SU-DHL-6 (cell line): ENCODE results near the gene WDR48.

Source experiments
- H2AFZ ChIP-seq: fragments of 200-600 bp; sonication (generic); 2 replicates; pipeline ENCODE4 v1.6.1; 2014; ENCODE audit warnings: low read depth, mild to moderate bottlenecking, moderate library complexity, mixed read lengths, antibody characterized with exemption, low read length; ENCODE audit not compliant: severe bottlenecking
- H3F3A ChIP-seq: fragments of 200-600 bp; shearing (Covaris generic); 2 replicates; pipeline ENCODE4 v1.6.0; 2016; ENCODE audit warnings: antibody characterized with exemption, mild to moderate bottlenecking; ENCODE audit not compliant: insufficient read depth
- H3K27ac ChIP-seq: fragments of 200-600 bp; sonication (generic); 2 replicates; pipeline ENCODE4 v1.5.1; 2016; ENCODE audit warnings: low read depth, mild to moderate bottlenecking, low read length, moderate library complexity, mixed read lengths
- H3K27me3 ChIP-seq: fragments of 200-600 bp; sonication (generic), shearing (Covaris generic); 2 replicates; pipeline ENCODE4 v1.6.0; 2014; ENCODE audit warnings: mild to moderate bottlenecking, low read length
- H3K36me3 ChIP-seq: fragments of 200-600 bp; sonication (generic); 2 replicates; pipeline ENCODE4 v1.6.1; 2014; ENCODE audit warnings: mild to moderate bottlenecking, low read length, mixed read lengths
- H3K4me2 ChIP-seq: fragments of 300-600, 200-600 bp; shearing (Covaris generic), sonication (generic); 2 replicates; pipeline ENCODE4 v1.6.0; 2014; ENCODE audit warnings: low read length, low read depth, mild to moderate bottlenecking; ENCODE audit not compliant: poor library complexity, severe bottlenecking
- H3K4me3 ChIP-seq: fragments of 200-600 bp; sonication (generic); 2 replicates; pipeline ENCODE4 v1.5.1; 2014; ENCODE audit warnings: antibody characterized with exemption, low read length, mild to moderate bottlenecking, mixed read lengths; ENCODE audit not compliant: insufficient read depth, poor library complexity, severe bottlenecking
- H3K79me2 ChIP-seq: fragments of 200-600 bp; sonication (generic); 2 replicates; pipeline ENCODE4 v1.6.1; 2014; ENCODE audit warnings: mild to moderate bottlenecking, low read length, moderate library complexity; ENCODE audit not compliant: insufficient read depth
- H3K9ac ChIP-seq: fragments of 200-600 bp; sonication (generic); 2 replicates; pipeline ENCODE4 v1.7.0; 2014; ENCODE audit warnings: mild to moderate bottlenecking, low read length
- H3K9me2 ChIP-seq: fragments of 200-600 bp; sonication (generic); replicated peaks from 2 replicates; pipeline ENCODE4 v1.6.1; 2014; ENCODE audit warnings: low read length; ENCODE audit not compliant: insufficient read depth
- H3K9me3 ChIP-seq: fragments of 200-600 bp; sonication (generic); 2 replicates; pipeline ENCODE4 v1.6.1; 2014; ENCODE audit warnings: low read length, mixed read lengths; ENCODE audit not compliant: insufficient read depth
- H4K20me1 ChIP-seq: fragments of 200-600 bp; sonication (generic); 2 replicates; pipeline ENCODE4 v1.6.1; 2014; ENCODE audit warnings: low read depth, mild to moderate bottlenecking, antibody characterized with exemption, low read length, moderate library complexity, mixed read lengths
- EZH2phosphoT487 ChIP-seq: fragments of 200-600 bp; sonication (generic), shearing (Covaris generic); conservative IDR thresholded peaks from 2 replicates; pipeline ENCODE4 v1.6.1; 2018; ENCODE audit warnings: mild to moderate bottlenecking, antibody characterized with exemption, low read length, moderate library complexity, mixed read lengths
- TF ChIP-seq, protein P1 (sequence below): fragments of 200-600 bp; sonication (generic); IDR thresholded peaks from one replicate; pipeline ENCODE4 v1.5.1; 2017; ENCODE audit warnings: antibody characterized with exemption, mild to moderate bottlenecking, low read length, moderate library complexity; ENCODE audit not compliant: insufficient read depth, poor library complexity, severe bottlenecking

The WDR48 gene

DNA sequence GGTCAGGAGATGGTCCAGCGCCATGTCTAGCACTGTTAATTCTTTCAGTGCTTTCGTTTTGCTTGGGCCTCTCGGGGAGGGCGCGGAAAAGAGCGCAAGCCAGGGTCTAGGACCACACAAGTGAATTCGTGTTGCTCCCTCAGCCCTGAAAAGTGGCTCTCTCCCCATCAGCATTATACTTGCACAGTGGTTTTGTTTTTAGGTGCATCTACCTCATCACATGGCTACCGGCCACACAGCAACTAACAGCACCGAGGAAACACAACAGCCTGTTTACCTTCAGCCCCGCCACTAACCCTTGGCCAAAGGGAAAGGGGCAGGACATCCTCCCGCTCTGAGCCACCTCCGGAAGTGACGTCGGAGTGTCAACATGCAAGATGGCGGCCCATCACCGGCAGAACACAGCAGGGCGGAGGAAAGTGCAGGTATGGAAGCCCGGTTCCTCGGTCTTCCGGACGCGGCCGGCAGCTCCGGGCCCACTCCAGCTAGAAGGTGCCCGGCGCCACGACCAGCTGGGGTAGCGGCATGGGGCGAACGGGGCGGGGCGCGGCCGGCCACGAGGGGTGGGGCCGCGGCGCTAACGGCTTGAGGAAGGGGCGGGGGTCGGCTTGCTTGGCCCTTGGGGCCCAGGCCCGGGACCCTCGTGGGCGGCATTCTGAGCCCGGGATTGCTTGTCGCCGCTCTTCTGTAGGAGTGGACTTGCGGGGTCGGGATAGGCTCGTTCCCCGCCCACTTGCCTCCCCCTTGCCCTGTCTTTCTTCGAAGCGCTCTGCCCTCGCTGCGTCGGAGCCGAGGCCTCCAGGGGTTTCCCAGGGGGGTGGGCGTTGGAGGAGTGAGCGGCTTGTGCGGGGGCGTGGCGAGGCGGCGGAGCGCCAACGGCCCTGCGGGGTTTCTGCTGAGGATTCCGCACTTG, at the start of gene WDR48, which contains the start of gene SCN11A:
Gene WDR48 (plus strand): TSS at position 368 of the 913 bp plus-strand sequence. CDS start 10 bp downstream, at position 378.
Gene SCN11A (minus strand): TSS at position 296 of the 913 bp plus-strand sequence. CDS start 101,582 bp downstream, outside the sequence.
- H3K4me2 ChIP-seq: peak within 1 kb of the TSS; percentile 67
- H3K9me3 ChIP-seq: no peaks in the 10 kb centered on the region
- 0 out of 2 replicates have a peak, but pooled peaks cover under 1% of the 10 kb centered on the region for H3K79me2 ChIP-seq
- H4K20me1 ChIP-seq: no peaks in the 10 kb centered on the region
- H3F3A ChIP-seq: no peaks in the 10 kb centered on the region
- H3K9me2 ChIP-seq: no peaks in the 10 kb centered on the region
- TF ChIP-seq, protein P1, sequence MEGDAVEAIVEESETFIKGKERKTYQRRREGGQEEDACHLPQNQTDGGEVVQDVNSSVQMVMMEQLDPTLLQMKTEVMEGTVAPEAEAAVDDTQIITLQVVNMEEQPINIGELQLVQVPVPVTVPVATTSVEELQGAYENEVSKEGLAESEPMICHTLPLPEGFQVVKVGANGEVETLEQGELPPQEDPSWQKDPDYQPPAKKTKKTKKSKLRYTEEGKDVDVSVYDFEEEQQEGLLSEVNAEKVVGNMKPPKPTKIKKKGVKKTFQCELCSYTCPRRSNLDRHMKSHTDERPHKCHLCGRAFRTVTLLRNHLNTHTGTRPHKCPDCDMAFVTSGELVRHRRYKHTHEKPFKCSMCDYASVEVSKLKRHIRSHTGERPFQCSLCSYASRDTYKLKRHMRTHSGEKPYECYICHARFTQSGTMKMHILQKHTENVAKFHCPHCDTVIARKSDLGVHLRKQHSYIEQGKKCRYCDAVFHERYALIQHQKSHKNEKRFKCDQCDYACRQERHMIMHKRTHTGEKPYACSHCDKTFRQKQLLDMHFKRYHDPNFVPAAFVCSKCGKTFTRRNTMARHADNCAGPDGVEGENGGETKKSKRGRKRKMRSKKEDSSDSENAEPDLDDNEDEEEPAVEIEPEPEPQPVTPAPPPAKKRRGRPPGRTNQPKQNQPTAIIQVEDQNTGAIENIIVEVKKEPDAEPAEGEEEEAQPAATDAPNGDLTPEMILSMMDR: no peak
- TF ChIP-seq EZH2phosphoT487: no peak
- no peaks in the 10 kb centered on the region for H3K27me3 ChIP-seq
- peak within 1 kb of the TSS; percentile 62 for H3K9ac ChIP-seq
- H2AFZ ChIP-seq: peak within 1 kb of the TSS; percentile 86
- peak within 1 kb of the TSS; percentile 75 for H3K4me3 ChIP-seq
- no peaks in the 10 kb centered on the region for H3K36me3 ChIP-seq
- no peak within 1 kb of the TSS for H3K27ac ChIP-seq

DNA sequence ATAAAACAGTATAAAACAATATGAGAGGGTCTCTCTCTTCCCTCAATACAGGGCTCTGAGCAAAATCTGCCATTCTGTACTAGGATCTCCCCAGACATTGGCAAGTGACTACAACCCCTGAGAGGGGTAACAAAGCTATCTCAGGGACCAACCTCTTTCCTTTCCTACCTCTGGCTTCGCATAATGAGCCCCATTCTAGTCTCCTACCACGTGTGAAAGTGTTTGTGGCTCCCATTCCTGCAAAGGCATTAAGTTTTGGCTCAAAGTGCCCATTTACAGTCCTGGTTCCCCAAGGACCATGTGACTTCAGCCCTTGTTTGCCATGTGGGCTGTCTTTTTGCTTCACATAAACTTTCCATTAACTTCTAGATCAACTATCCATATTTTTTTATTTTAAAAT, 46.5 kb upstream of the WDR48 start:
- Histone ChIP-seq H3K79me2 (no peaks in the 10 kb centered on the region), H3K27me3 (no peaks in the 10 kb centered on the region), H3K9me2 (no peaks in the 10 kb centered on the region), H3K27ac (no peak overlapping the region), H3K4me2 (no peak overlapping the region), H2AFZ (no peak overlapping the region), H3K4me3 (no peak overlapping the region), H3K36me3 (no peaks in the 10 kb centered on the region), H4K20me1 (no peaks in the 10 kb centered on the region), H3K9me3 (no peaks in the 10 kb centered on the region), H3F3A (no peaks in the 10 kb centered on the region), H3K9ac (no peak overlapping the region)
- TF ChIP-seq, protein P1: no peak
- TF ChIP-seq EZH2phosphoT487: no peak

DNA sequence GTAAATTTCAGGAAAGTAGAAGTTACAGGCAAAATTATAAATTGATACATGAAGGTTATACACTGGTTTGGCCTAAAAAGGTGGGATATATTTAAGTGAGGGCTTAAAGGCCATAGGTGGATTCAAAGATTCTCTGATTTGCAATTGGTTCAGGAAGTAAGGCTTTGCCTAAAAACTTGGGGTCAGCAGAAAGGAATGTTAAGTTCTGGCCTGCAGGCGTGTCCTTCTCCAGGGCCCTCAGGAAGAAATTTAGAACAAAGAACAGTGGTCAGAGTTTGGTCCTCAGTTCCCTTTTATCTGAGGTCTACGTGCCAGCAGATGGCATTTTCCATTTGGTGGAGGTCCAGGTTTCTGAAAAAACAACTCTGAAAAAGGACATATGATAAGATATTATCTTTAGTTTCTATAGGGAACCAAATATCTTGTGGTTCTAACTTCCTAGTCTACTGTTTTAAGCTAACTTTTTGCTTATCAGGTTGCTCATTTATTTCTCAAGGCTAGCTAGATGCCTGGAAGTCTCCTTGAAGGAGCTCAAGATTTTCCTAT, 40.6 kb upstream of the WDR48 start:
- Histone ChIP-seq H3K27ac (no peak overlapping the region), H3K9ac (no peak overlapping the region), H2AFZ (no peak overlapping the region), H4K20me1 (no peaks in the 10 kb centered on the region), H3F3A (no peaks in the 10 kb centered on the region), H3K36me3 (no peaks in the 10 kb centered on the region), H3K9me3 (no peaks in the 10 kb centered on the region), H3K27me3 (no peaks in the 10 kb centered on the region), H3K9me2 (no peaks in the 10 kb centered on the region), H3K4me3 (no peak overlapping the region), H3K4me2 (no peak overlapping the region), H3K79me2 (no peaks in the 10 kb centered on the region)
- no peak for TF ChIP-seq EZH2phosphoT487
- TF ChIP-seq, protein P1: no peak
